ENCODE measurements around the gene EIF3A. TPM values are rescaled to one million over a fixed set of nuclear protein-coding genes. Genes with fewer than 3 reads are reported as not detected.

The EIF3A gene
- total RNA-seq, 2 donors from 2014 or later, result 146 to 214 TPM

GRCh38 chr10:119087271-119087882 is 6.8 kb upstream of the EIF3A start:
- no peak overlapping the region for H3K4me3 Mint-ChIP-seq
- DNase-seq (ENCODE audit: low spot score) (no peak), ATAC-seq (no peak)
- H3K36me3 Mint-ChIP-seq, result no peaks in the 10 kb centered on the region
- no peak overlapping the region for H3K27ac Mint-ChIP-seq
- H3K4me1 Mint-ChIP-seq (ENCODE audit: low read depth in 2 of 2), result peaks cover 30 to 32% of the 10 kb centered on the region in 2 donors
- no peaks in the 10 kb centered on the region for H3K27me3 Mint-ChIP-seq
- peaks cover 4% of the 10 kb centered on the region for H3K9me3 Mint-ChIP-seq

- Mint-ChIP-seq H3K36me3 (peaks cover under 1% of the 10 kb centered on the region), H3K27me3 (no peaks in the 10 kb centered on the region), H3K9me3 (peaks cover 4% of the 10 kb centered on the region), H3K4me1 (ENCODE audit: low read depth in 2 of 2) (peaks cover 20 to 21% of the 10 kb centered on the region in 2 donors), H3K4me3 (no peak overlapping the region), H3K27ac (no peak overlapping the region)
- ATAC-seq (no peak), DNase-seq (ENCODE audit: low spot score) (no peak)
These were observed 4.3 kb upstream of the EIF3A start for GRCh38 chr10:119084896-119085295.

- peak overlapping the region; percentile 95 to 98 for H3K27ac Mint-ChIP-seq
- H3K36me3 Mint-ChIP-seq, result peaks cover 16% of the 10 kb centered on the region
- DNase-seq (ENCODE audit: low spot score) (peak; percentile 86), ATAC-seq (peak; percentile 82 to 83)
- H3K9me3 Mint-ChIP-seq, result no peaks in the 10 kb centered on the region
- peaks cover 24 to 33% of the 10 kb centered on the region in 2 donors for H3K4me1 Mint-ChIP-seq (ENCODE audit: low read depth in 2 of 2)
- no peaks in the 10 kb centered on the region for H3K27me3 Mint-ChIP-seq
- peak overlapping the region; percentile 91 for H3K4me3 Mint-ChIP-seq
These were observed 757 bp downstream of the EIF3A start for GRCh38 chr10:119079599-119080520.

- Mint-ChIP-seq H3K27ac (peak overlapping the region; percentile 95 to 98), H3K36me3 (peaks cover 16% of the 10 kb centered on the region), H3K27me3 (no peaks in the 10 kb centered on the region), H3K4me3 (peak overlapping the region; percentile 91), H3K9me3 (no peaks in the 10 kb centered on the region), H3K4me1 (ENCODE audit: low read depth in 2 of 2) (peaks cover 24 to 38% of the 10 kb centered on the region in 2 donors)
- DNase-seq (ENCODE audit: low spot score) (no peak), ATAC-seq (no peak)
These were observed 2.0 kb downstream of the EIF3A start for GRCh38 chr10:119078422-119079179.

- Mint-ChIP-seq H3K27ac (peak overlapping the region; percentile 69 to 79), H3K4me1 (ENCODE audit: low read depth in 2 of 2) (peaks cover 19 to 33% of the 10 kb centered on the region in 2 donors), H3K9me3 (no peaks in the 10 kb centered on the region), H3K36me3 (peaks cover 27% of the 10 kb centered on the region), H3K27me3 (no peaks in the 10 kb centered on the region), H3K4me3 (peak overlapping the region; percentile 20)
- ATAC-seq, result no peak
- DNase-seq (ENCODE audit: low spot score), result no peak
These were observed 7.0 kb downstream of the EIF3A start for GRCh38 chr10:119073584-119073983.

GRCh38 chr10:119070395-119071165 is 10.0 kb downstream of the EIF3A start:
- no peaks in the 10 kb centered on the region for H3K27me3 Mint-ChIP-seq
- peaks cover 31% of the 10 kb centered on the region for H3K36me3 Mint-ChIP-seq
- no peak overlapping the region for H3K4me3 Mint-ChIP-seq
- no peak overlapping the region for H3K27ac Mint-ChIP-seq
- H3K9me3 Mint-ChIP-seq, result no peaks in the 10 kb centered on the region
- ATAC-seq (no peak), DNase-seq (ENCODE audit: low spot score) (no peak)
- H3K4me1 Mint-ChIP-seq (ENCODE audit: low read depth in 2 of 2), result peaks cover 13 to 17% of the 10 kb centered on the region in 2 donors

GRCh38 chr10:119061926-119062325 is 18.7 kb downstream of the EIF3A start:
- Mint-ChIP-seq H3K4me1 (ENCODE audit: low read depth in 2 of 2) (peaks cover 23 to 31% of the 10 kb centered on the region in 2 donors), H3K27me3 (no peaks in the 10 kb centered on the region), H3K27ac (peak overlapping the region in 1 of 2 donors; percentile 22), H3K36me3 (peaks cover 66% of the 10 kb centered on the region), H3K9me3 (no peaks in the 10 kb centered on the region), H3K4me3 (no peak overlapping the region)
- no peak for DNase-seq (ENCODE audit: low spot score)
- ATAC-seq, result no peak

GRCh38 chr10:119061352-119061751 is 19.3 kb downstream of the EIF3A start:
- peaks cover 27 to 31% of the 10 kb centered on the region in 2 donors for H3K4me1 Mint-ChIP-seq (ENCODE audit: low read depth in 2 of 2)
- H3K4me3 Mint-ChIP-seq, result no peak overlapping the region
- peak overlapping the region in 1 of 2 donors; percentile 22 for H3K27ac Mint-ChIP-seq
- peaks cover 71% of the 10 kb centered on the region for H3K36me3 Mint-ChIP-seq
- H3K27me3 Mint-ChIP-seq, result no peaks in the 10 kb centered on the region
- ATAC-seq (no peak), DNase-seq (ENCODE audit: low spot score) (no peak)
- no peaks in the 10 kb centered on the region for H3K9me3 Mint-ChIP-seq

GRCh38 chr10:119060107-119060506 is 20.5 kb downstream of the EIF3A start:
- DNase-seq (ENCODE audit: low spot score) (no peak), ATAC-seq (no peak)
- no peak overlapping the region for H3K27ac Mint-ChIP-seq
- no peak overlapping the region for H3K4me3 Mint-ChIP-seq
- H3K9me3 Mint-ChIP-seq, result no peaks in the 10 kb centered on the region
- H3K36me3 Mint-ChIP-seq, result peaks cover 73% of the 10 kb centered on the region
- no peaks in the 10 kb centered on the region for H3K27me3 Mint-ChIP-seq
- peaks cover 22 to 27% of the 10 kb centered on the region in 2 donors for H3K4me1 Mint-ChIP-seq (ENCODE audit: low read depth in 2 of 2)

- peaks cover 72% of the 10 kb centered on the region for H3K36me3 Mint-ChIP-seq
- no peak overlapping the region for H3K4me3 Mint-ChIP-seq
- no peak for ATAC-seq
- H3K27ac Mint-ChIP-seq, result no peak overlapping the region
- DNase-seq (ENCODE audit: low spot score), result no peak
- no peaks in the 10 kb centered on the region for H3K27me3 Mint-ChIP-seq
- H3K4me1 Mint-ChIP-seq (ENCODE audit: low read depth in 2 of 2), result peaks cover 17 to 24% of the 10 kb centered on the region in 2 donors
- no peaks in the 10 kb centered on the region for H3K9me3 Mint-ChIP-seq
These were observed 21.1 kb downstream of the EIF3A start for GRCh38 chr10:119059557-119059956.

GRCh38 chr10:119058010-119058409 is 22.6 kb downstream of the EIF3A start:
- no peak overlapping the region for H3K27ac Mint-ChIP-seq
- H3K4me3 Mint-ChIP-seq, result no peak overlapping the region
- H3K36me3 Mint-ChIP-seq, result peaks cover 64% of the 10 kb centered on the region
- no peak for DNase-seq (ENCODE audit: low spot score)
- H3K9me3 Mint-ChIP-seq, result no peaks in the 10 kb centered on the region
- no peaks in the 10 kb centered on the region for H3K27me3 Mint-ChIP-seq
- ATAC-seq, result no peak
- H3K4me1 Mint-ChIP-seq (ENCODE audit: low read depth in 2 of 2), result peaks cover 13 to 22% of the 10 kb centered on the region in 2 donors

GRCh38 chr10:119055472-119055871 is 25.1 kb downstream of the EIF3A start:
- Mint-ChIP-seq H3K36me3 (peaks cover 63% of the 10 kb centered on the region), H3K9me3 (no peaks in the 10 kb centered on the region)
- no peak for ATAC-seq

GRCh38 chr10:119051775-119052174 is 28.8 kb downstream of the EIF3A start:
- H3K36me3 Mint-ChIP-seq, result peaks cover 59% of the 10 kb centered on the region
- no peak for DNase-seq (ENCODE audit: low spot score)
- H3K4me1 Mint-ChIP-seq (ENCODE audit: low read depth in 2 of 2), result peaks cover 18 to 25% of the 10 kb centered on the region in 2 donors
- no peaks in the 10 kb centered on the region for H3K9me3 Mint-ChIP-seq
- H3K27ac Mint-ChIP-seq, result no peak overlapping the region
- no peaks in the 10 kb centered on the region for H3K27me3 Mint-ChIP-seq
- no peak overlapping the region for H3K4me3 Mint-ChIP-seq
- no peak for ATAC-seq

More at GRCh38 chr10:119055472-119055871, 25.1 kb downstream of the EIF3A start:
- Mint-ChIP-seq H3K4me3 (no peak overlapping the region), H3K4me1 (ENCODE audit: low read depth in 2 of 2) (peaks cover 13 to 20% of the 10 kb centered on the region in 2 donors), H3K27ac (no peak overlapping the region), H3K27me3 (no peaks in the 10 kb centered on the region)
- DNase-seq (ENCODE audit: low spot score), result no peak

All from natural killer cell treated with Interleukin-12 subunit alpha and Interleukin-12 subunit beta and Interleukin-15 and Interleukin-18, amount 100 ng/mL, for 72 hours (primary cell).